GM12878 (cell line): ENCODE results near the gene ANKAR. TPM values are rescaled to one million over a fixed set of nuclear protein-coding genes. Genes with fewer than 3 reads are reported as not detected.

Experiments
- ATAC-seq: fragments of 200-7000 bp; cut with Tn5 transposase; 3 replicates; pipeline ENCODE4 v1.9.1; 2020; ENCODE audit warnings: mild to moderate bottlenecking, moderate library complexity
- BruUV-seq: library from RNA; stranded (reverse); fragments of 400-500 nt; replicated peaks from 2 replicates; lab custom pipeline; 2021; lab: Mats Ljungman, UMichigan
- CTCF ChIA-PET: fragments of 300-600 bp; sonication (Branson Sonifier 250); formaldehyde crosslinking; extraction: SDS; loops from one replicate; lab custom pipeline; 2021; ENCODE audit warnings: inconsistent platforms; lab: Yijun Ruan, JAX
- POLR2A ChIA-PET: fragments of 350-600 bp; formaldehyde crosslinking; extraction: SDS; loops from one replicate; lab custom pipeline; 2021; ENCODE audit warnings: inconsistent platforms; lab: Charles Lee
- RAD21 ChIA-PET: fragments of 300-600 bp; sonication (Branson Sonifier 250); formaldehyde crosslinking; loops from one replicate; lab custom pipeline; 2023; ENCODE audit warnings: antibody characterized with exemption; ENCODE audit not compliant: unreplicated experiment; lab: Charles Lee
- SMC1A ChIA-PET: fragments of 300-600 bp; sonication (Branson Sonifier 250); formaldehyde crosslinking; loops from one replicate; lab custom pipeline; 2023; ENCODE audit not compliant: unreplicated experiment, uncharacterized antibody; lab: Charles Lee
- DNase-seq: peaks from one replicate; pipeline ENCODE4 v3.0.0-alpha.2; 2011; ENCODE audit warnings: low read depth, low spot score
- FAIRE-seq: peaks from 3 replicates; lab custom pipeline; 2011; peaks lifted over from hg19 to GRCh38; lab: Jason Lieb, UNC
- H2AFZ ChIP-seq: 2 replicates; pipeline ENCODE4 v1.6.0; 2011; ENCODE audit warnings: low read depth, low read length, control low read depth; ENCODE audit not compliant: control insufficient read depth
- H3K27ac ChIP-seq: 2 replicates; pipeline ENCODE4 v1.5.1; 2011; ENCODE audit warnings: control low read depth; ENCODE audit not compliant: control insufficient read depth, insufficient read depth
- H3K27me3 ChIP-seq, 2 experiments: replicated peaks in 1 of 2; 2 replicates each; pipeline versions ENCODE4 v1.6.0 to v1.6.1; 2011; ENCODE audit warnings: low read length in 1 of 2; ENCODE audit not compliant: control insufficient read depth in 2 of 2, insufficient read depth in 2 of 2
- H3K36me3 ChIP-seq, 2 experiments: 2 replicates each; pipeline ENCODE4 v1.5.1; 2011; ENCODE audit warnings: low read length in 1 of 2; ENCODE audit not compliant: control insufficient read depth in 2 of 2, insufficient read depth in 2 of 2
- H3K4me1 ChIP-seq: 2 replicates; pipeline ENCODE4 v1.6.1; 2011; ENCODE audit warnings: mild to moderate bottlenecking, low read length, moderate library complexity, mixed read lengths; ENCODE audit not compliant: control insufficient read depth, insufficient read depth
- H3K4me2 ChIP-seq: 2 replicates; pipeline ENCODE4 v1.6.0; 2011; ENCODE audit warnings: control low read depth; ENCODE audit not compliant: control insufficient read depth, insufficient read depth
- H3K4me3 ChIP-seq: fragments of 200-600 bp; sonication (generic); 2 replicates; pipeline ENCODE4 v1.5.1; 2016
- H3K79me2 ChIP-seq: 2 replicates; pipeline ENCODE4 v1.6.0; 2011; ENCODE audit warnings: low read length; ENCODE audit not compliant: control insufficient read depth, insufficient read depth
- H3K9ac ChIP-seq: 2 replicates; pipeline ENCODE4 v1.8.0; 2011; ENCODE audit warnings: low read length, control low read depth, mixed read lengths; ENCODE audit not compliant: control insufficient read depth, insufficient read depth
- H3K9me3 ChIP-seq: replicated peaks from 3 replicates; pipeline ENCODE4 v1.5.1; 2011; ENCODE audit warnings: mild to moderate bottlenecking, low read length; ENCODE audit not compliant: control insufficient read depth, insufficient read depth
- H4K20me1 ChIP-seq: 2 replicates; pipeline ENCODE4 v1.6.0; 2011; ENCODE audit not compliant: control insufficient read depth, insufficient read depth
- EP300 ChIP-seq, 2 experiments: fragments of 150-350 bp in 1 of 2; IDR thresholded peaks; 2 replicates each; pipeline ENCODE4 v1.6.1; 2011 to 2012; ENCODE audit warnings: low read depth in 2 of 2, low read length in 2 of 2, borderline replicate concordance in 1 of 2, improper control_type of control experiment in 1 of 2, inconsistent platforms in 1 of 2; ENCODE audit not compliant: control insufficient read depth in 1 of 2
- ESRRA ChIP-seq: IDR thresholded peaks from 2 replicates; pipeline ENCODE4 v1.6.1; 2012; ENCODE audit warnings: mild to moderate bottlenecking, low read length, improper control_type of control experiment
- FOXM1 ChIP-seq: IDR thresholded peaks from 2 replicates; pipeline ENCODE4 v1.6.1; 2012; ENCODE audit warnings: low read depth, mild to moderate bottlenecking, inconsistent platforms, low read length, moderate library complexity
- SIN3A ChIP-seq: IDR thresholded peaks from 2 replicates; pipeline ENCODE4 v1.6.1; 2012; ENCODE audit warnings: low read depth, low read length, improper control_type of control experiment
- STAT3 ChIP-seq: IDR thresholded peaks from 2 replicates; pipeline ENCODE4 v1.6.1; 2011; ENCODE audit warnings: low read depth, low read length, improper control_type of control experiment
- SUPT20H ChIP-seq: IDR thresholded peaks from 2 replicates; pipeline ENCODE4 v1.6.1; 2011; ENCODE audit warnings: low read depth, mild to moderate bottlenecking, low read length, moderate library complexity, borderline replicate concordance; ENCODE audit not compliant: control insufficient read depth
- USF1 ChIP-seq: IDR thresholded peaks from 2 replicates; pipeline ENCODE4 v1.6.1; 2011; ENCODE audit warnings: borderline replicate concordance, low read depth, mild to moderate bottlenecking, moderate library complexity, mixed read lengths, low read length; ENCODE audit not compliant: insufficient read depth; ENCODE audit errors: extremely low read length
- WGBS: methylation state at CpG from one replicate; pipeline ENCODE4 v1.1.6; 2016; ENCODE audit warnings: low lambda C conversion rate; ENCODE audit not compliant: insufficient replicate concordance, insufficient coverage; ENCODE audit errors: missing lambda C conversion rate; 5-methylcytosine and 5-hydroxymethylcytosine counted together
- in situ Hi-C: fragments of 300-500 bp; cut with MboI; formaldehyde crosslinking; loops from 9 replicates; pipeline ENCODE4 v1.14.3; 2018; ENCODE audit warnings: mixed read lengths
- intact Hi-C: fragments of 100-400 bp; cut with micrococcal nuclease; formaldehyde crosslinking; loops from one replicate; pipeline ENCODE4 v1.14.2; 2022; ENCODE audit not compliant: unreplicated experiment
- polyA plus RNA-seq, 11 experiments: library from polyadenylated mRNA; depleted of rRNA in 4 of 11; unstranded in 6 of 11; stranded (reverse) in 5 of 11; fragments of >200 nt; fragmentation: Nextera tagmentation in 4 of 11; fragmentation: Illumina TruSeq in 1 of 11; extraction: Ambion mirVana in 4 of 11; extraction: Trizol in 1 of 11; gene quantifications; 1 replicate in 1 of 11; 2 replicates in 10 of 11; pipeline versions ENCODE4 v1.2.1 to v1.2.3, GENCODE V29; 2011 to 2016; ENCODE audit warnings: inconsistent platforms in 2 of 11, missing spikeins in 2 of 11, low read depth in 1 of 11
- total RNA-seq, 4 experiments: library from RNA; depleted of rRNA in 3 of 4; stranded (reverse); fragments of >200 nt in 3 of 4; fragmentation: Illumina TruSeq in 1 of 4; extraction: Trizol in 1 of 4; gene quantifications; 2 replicates each; pipeline versions ENCODE4 v1.2.1 to v1.2.3, GENCODE V29; 2013 to 2021
- TF ChIP-seq, protein P1 (sequence below): fragments of 450-650 bp; IDR thresholded peaks from 2 replicates; pipeline ENCODE4 v1.6.1; 2017; ENCODE audit warnings: antibody characterized with exemption, mild to moderate bottlenecking, moderate library complexity
- TF ChIP-seq, protein P2 (sequence below): fragments of 450-650 bp; formaldehyde crosslinking; IDR thresholded peaks from 2 replicates; pipeline ENCODE4 v1.5.0; 2022; ENCODE audit warnings: mild to moderate bottlenecking, missing genetic modification characterization

Gene ANKAR
- total and polyA plus RNA-seq, 10 of the 15 experiments (the other 5 are each of a cell fraction or from before 2014, with no cell fraction given), result 1.3 to 4.2 (median 2.7) TPM

DNA sequence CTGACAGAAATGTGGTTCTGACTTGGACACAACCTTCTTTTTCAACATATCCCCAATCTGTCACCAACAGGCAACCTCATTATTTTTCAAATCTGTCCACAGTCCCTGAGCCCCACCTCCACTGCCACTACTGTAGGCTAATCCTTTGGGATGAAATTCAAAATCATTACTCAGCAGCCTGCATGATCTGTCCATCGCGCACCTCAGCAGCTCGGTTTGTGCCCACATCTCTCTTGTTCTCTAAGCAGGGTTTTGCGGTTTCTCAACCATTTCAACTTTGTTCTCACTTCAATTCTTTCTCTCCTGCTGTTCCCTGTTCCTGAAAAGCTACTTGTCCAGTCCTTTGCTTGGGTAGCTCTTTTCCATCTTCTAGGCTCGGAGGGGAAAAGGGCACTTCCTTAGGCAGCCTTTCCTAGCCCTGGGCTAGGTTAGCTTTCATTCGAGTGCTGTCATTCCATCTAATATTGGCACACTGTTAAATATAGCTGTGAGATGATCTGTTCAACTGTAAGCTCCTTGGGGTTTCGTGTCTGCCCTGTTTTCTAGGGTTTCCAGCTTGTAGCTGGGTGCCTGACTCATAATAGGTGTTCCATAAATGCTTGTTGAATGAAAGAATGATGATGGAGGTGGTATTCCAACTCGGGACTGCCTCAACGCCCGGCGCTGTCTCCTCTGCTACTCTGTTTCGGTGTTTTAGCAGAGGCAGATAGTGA is 653 bp upstream of the ANKAR start:
- ChIA-PET RAD21 (interaction anchor here (0.9 to 2.2 kb wide), 7 partner anchors 9 to 89 kb away, joined by 3 to 10 read pairs (median 4); partner anchors contain the start of gene OSGEPL1), POLR2A (interaction anchor here (0.8 to 2.5 kb wide), 4 partner anchors 9 to 92 kb away, joined by 3 to 11 read pairs (median 8); partner anchors contain the start of gene ASNSD1), SMC1A (interaction anchor here (0.7 to 8.9 kb wide), 10 partner anchors 11 to 87 kb away, joined by 3 to 71 read pairs (median 5); partner anchors contain the start of gene ASNSD1), CTCF (interaction anchor here (0.6 to 11.5 kb wide), 17 partner anchors 10 to 415 kb away, joined by 3 to 163 read pairs (median 3); partner anchors contain the start of genes ASNSD1 and OSGEPL1)
- Histone ChIP-seq H3K4me1 (peaks cover 3% of the 10 kb centered on the region; the same call in 1 of the 2 replicates), H4K20me1 (no peaks in the 10 kb centered on the region), H3K79me2 (no peaks in the 10 kb centered on the region), H3K27ac (peak overlapping the region; percentile 29; the same call in 1 of the 2 replicates), H3K27me3 (no peaks in the 10 kb centered on the region), H3K4me3 (peak overlapping the region; percentile 76; the same call in 1 of the 2 replicates), H2AFZ (peak overlapping the region; percentile 93), H3K9ac (peak overlapping the region; percentile 80; the same call in 1 of the 2 replicates), H3K36me3 (peaks cover 1 to 6% of the 10 kb centered on the region in 2 experiments; a peak in 3 of 4 replicates), H3K4me2 (peak overlapping the region; percentile 58), H3K9me3 (peaks cover 4% of the 10 kb centered on the region)
- in situ Hi-C loops, result loop anchor here (5.0 kb wide), 1 partner anchor 393 kb away; no protein-coding TSS in a partner anchor
- intact Hi-C loops, result loop anchor here (1.0 to 2.0 kb wide), 2 partner anchors 13 to 25 kb away; partner anchors contain the start of gene ASNSD1
- TF ChIP-seq, protein P1, sequence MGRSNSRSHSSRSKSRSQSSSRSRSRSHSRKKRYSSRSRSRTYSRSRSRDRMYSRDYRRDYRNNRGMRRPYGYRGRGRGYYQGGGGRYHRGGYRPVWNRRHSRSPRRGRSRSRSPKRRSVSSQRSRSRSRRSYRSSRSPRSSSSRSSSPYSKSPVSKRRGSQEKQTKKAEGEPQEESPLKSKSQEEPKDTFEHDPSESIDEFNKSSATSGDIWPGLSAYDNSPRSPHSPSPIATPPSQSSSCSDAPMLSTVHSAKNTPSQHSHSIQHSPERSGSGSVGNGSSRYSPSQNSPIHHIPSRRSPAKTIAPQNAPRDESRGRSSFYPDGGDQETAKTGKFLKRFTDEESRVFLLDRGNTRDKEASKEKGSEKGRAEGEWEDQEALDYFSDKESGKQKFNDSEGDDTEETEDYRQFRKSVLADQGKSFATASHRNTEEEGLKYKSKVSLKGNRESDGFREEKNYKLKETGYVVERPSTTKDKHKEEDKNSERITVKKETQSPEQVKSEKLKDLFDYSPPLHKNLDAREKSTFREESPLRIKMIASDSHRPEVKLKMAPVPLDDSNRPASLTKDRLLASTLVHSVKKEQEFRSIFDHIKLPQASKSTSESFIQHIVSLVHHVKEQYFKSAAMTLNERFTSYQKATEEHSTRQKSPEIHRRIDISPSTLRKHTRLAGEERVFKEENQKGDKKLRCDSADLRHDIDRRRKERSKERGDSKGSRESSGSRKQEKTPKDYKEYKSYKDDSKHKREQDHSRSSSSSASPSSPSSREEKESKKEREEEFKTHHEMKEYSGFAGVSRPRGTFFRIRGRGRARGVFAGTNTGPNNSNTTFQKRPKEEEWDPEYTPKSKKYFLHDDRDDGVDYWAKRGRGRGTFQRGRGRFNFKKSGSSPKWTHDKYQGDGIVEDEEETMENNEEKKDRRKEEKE, result no peak
- TF ChIP-seq SUPT20H, result no peak
- no peak for TF ChIP-seq SIN3A
- TF ChIP-seq, protein P2, sequence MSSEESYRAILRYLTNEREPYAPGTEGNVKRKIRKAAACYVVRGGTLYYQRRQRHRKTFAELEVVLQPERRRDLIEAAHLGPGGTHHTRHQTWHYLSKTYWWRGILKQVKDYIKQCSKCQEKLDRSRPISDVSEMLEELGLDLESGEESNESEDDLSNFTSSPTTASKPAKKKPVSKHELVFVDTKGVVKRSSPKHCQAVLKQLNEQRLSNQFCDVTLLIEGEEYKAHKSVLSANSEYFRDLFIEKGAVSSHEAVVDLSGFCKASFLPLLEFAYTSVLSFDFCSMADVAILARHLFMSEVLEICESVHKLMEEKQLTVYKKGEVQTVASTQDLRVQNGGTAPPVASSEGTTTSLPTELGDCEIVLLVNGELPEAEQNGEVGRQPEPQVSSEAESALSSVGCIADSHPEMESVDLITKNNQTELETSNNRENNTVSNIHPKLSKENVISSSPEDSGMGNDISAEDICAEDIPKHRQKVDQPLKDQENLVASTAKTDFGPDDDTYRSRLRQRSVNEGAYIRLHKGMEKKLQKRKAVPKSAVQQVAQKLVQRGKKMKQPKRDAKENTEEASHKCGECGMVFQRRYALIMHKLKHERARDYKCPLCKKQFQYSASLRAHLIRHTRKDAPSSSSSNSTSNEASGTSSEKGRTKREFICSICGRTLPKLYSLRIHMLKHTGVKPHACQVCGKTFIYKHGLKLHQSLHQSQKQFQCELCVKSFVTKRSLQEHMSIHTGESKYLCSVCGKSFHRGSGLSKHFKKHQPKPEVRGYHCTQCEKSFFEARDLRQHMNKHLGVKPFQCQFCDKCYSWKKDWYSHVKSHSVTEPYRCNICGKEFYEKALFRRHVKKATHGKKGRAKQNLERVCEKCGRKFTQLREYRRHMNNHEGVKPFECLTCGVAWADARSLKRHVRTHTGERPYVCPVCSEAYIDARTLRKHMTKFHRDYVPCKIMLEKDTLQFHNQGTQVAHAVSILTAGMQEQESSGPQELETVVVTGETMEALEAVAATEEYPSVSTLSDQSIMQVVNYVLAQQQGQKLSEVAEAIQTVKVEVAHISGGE (CRISPR knock-in tag), result no peak
- TF ChIP-seq ESRRA, result 0 out of 2 replicates have a peak, but pooled peaks have one; percentile 13
- no peak for TF ChIP-seq USF1
- no peak for TF ChIP-seq STAT3
- 0 out of 2 replicates have a peak, but pooled peaks have one; percentile 9 for TF ChIP-seq FOXM1
- no peak for TF ChIP-seq EP300 (IDR thresholded peaks at IDR 0.05; ENCODE audit: borderline replicate concordance in 1 of 2, control insufficient read depth in 1 of 2, low read depth in 2 of 2, low read length in 2 of 2)
- WGBS, result 42% methylated on average over 12 of the region's 12 CpGs
- BruUV-seq, result no TSS peak
- ATAC-seq, result no peak
- FAIRE-seq, result peak; percentile 62
- no peak for DNase-seq
